NT2/D1 (cell line): ENCODE data around the gene RAD51C.

ENCODE experiments used
- SUZ12 ChIP-seq: IDR thresholded peaks from 2 replicates; pipeline ENCODE4 v1.6.1; 2011; ENCODE audit not compliant: insufficient read length, insufficient read depth; ENCODE audit errors: extremely low read depth
- YY1 ChIP-seq: IDR thresholded peaks from 2 replicates; pipeline ENCODE4 v1.6.1; 2011; ENCODE audit not compliant: insufficient read length, insufficient read depth
- ZNF274 ChIP-seq: IDR thresholded peaks from 2 replicates; pipeline ENCODE4 v1.6.1; 2011; ENCODE audit warnings: mild to moderate bottlenecking, low read depth, low read length

DNA sequence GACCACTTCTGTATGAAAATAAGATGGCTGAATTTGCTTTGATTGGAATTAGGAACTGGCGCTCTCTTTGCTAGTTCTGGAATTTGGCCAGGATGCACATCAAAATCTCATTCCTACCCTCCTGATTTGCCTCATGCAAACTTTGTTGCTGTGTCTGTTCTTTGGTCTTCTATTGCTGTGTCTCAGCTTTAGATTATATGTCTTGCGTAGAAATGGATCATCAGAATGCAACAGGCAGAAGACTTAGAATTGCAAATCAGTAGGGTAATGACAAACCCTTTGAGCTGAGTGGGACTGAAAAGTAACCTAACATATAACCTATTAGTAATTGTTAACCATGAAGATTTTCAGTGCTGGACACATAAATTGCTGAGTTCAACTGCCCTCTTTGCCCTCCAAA, 30.3 kb downstream of the RAD51C start:
- TF ChIP-seq ZNF274 (no peak), YY1 (no peak), SUZ12 (no peak)
